GM19467 (cell line): ENCODE measurements around the gene RUVBL2.

Experiments
- ATAC-seq: cut with Tn5 transposase; IDR thresholded peaks from one replicate; pipeline ENCODE4 v1.9.1; 2021; ENCODE audit warnings: mild to moderate bottlenecking, moderate library complexity; ENCODE audit not compliant: unreplicated experiment

The RUVBL2 gene

GRCh38 chr19:48987323-48987722 lies 6.4 kb upstream of the RUVBL2 start:
- ATAC-seq: no peak

GRCh38 chr19:48988286-48988685 lies 5.4 kb upstream of the RUVBL2 start:
- no peak for ATAC-seq

- ATAC-seq: no peak
Observed at GRCh38 chr19:48988860-48989259, 4.8 kb upstream of the RUVBL2 start.

- ATAC-seq: no peak
Observed at GRCh38 chr19:48989701-48990291, 3.9 kb upstream of the RUVBL2 start.

- no peak for ATAC-seq
Observed at GRCh38 chr19:48990400-48990799, 3.3 kb upstream of the RUVBL2 start.

- no peak for ATAC-seq
Observed at GRCh38 chr19:48991011-48991609, 2.6 kb upstream of the RUVBL2 start.

GRCh38 chr19:48991873-48992580 lies 1.7 kb upstream of the RUVBL2 start:
- ATAC-seq: no peak

- ATAC-seq: no peak
Observed at GRCh38 chr19:48992581-48993174, 1.0 kb upstream of the RUVBL2 start.

GRCh38 chr19:48994035-48994386 lies 324 bp downstream of the RUVBL2 start:
- no peak for ATAC-seq

- ATAC-seq: no peak
Observed at GRCh38 chr19:48997972-48998371, 4.3 kb downstream of the RUVBL2 start.

GRCh38 chr19:48999481-49000325 lies 6.0 kb downstream of the RUVBL2 start:
- ATAC-seq: no peak

- no peak for ATAC-seq
Observed at GRCh38 chr19:49004133-49004532, 10.4 kb downstream of the RUVBL2 start.

GRCh38 chr19:49004964-49005614 lies 11.4 kb downstream of the RUVBL2 start:
- no peak for ATAC-seq

GRCh38 chr19:49006905-49007304 lies 13.2 kb downstream of the RUVBL2 start:
- no peak for ATAC-seq

- ATAC-seq: no peak
Observed at GRCh38 chr19:49009828-49010227, 16.1 kb downstream of the RUVBL2 start.

GRCh38 chr19:49010453-49010852 lies 16.8 kb downstream of the RUVBL2 start:
- ATAC-seq: no peak

- ATAC-seq: no peak
Observed at GRCh38 chr19:49011194-49011593, 17.5 kb downstream of the RUVBL2 start.

GRCh38 chr19:49014123-49014869 lies 20.6 kb downstream of the RUVBL2 start:
- no peak for ATAC-seq

- ATAC-seq: no peak
Observed at GRCh38 chr19:49014870-49015255, 21.2 kb downstream of the RUVBL2 start.
